Superior temporal gyrus (tissue), 1 donor: ENCODE results near the gene HDAC11.
A peak's percentile ranks its signal among the peaks of the same experiment; 100 is the strongest.
"Not testable (repeated sequence)": the region's sequence is repeated elsewhere in the genome, so short reads cannot be mapped to it uniquely, and the experiment has no call there.

Source experiments
- DNase-seq: peaks from one replicate; pipeline ENCODE4 v3.0.0-alpha.2; 2016; ENCODE audit errors: extremely low spot score

Gene HDAC11

GRCh38 chr3:13507247-13507569 is 27.1 kb downstream of the HDAC11 start:
- DNase-seq = no peak

GRCh38 chr3:13507570-13508339 is 27.6 kb downstream of the HDAC11 start:
- DNase-seq = no peak

GRCh38 chr3:13508496-13508895 is 28.4 kb downstream of the HDAC11 start:
- no peak for DNase-seq

- DNase-seq = no peak
These were observed 29.1 kb downstream of the HDAC11 start for GRCh38 chr3:13509059-13509815.

- DNase-seq = no peak
These were observed 29.7 kb downstream of the HDAC11 start for GRCh38 chr3:13509816-13510192.

GRCh38 chr3:13512451-13512850 is 32.3 kb downstream of the HDAC11 start:
- no peak for DNase-seq

- no peak for DNase-seq
These were observed 33.2 kb downstream of the HDAC11 start for GRCh38 chr3:13513051-13513912.

GRCh38 chr3:13513913-13514517 is 33.9 kb downstream of the HDAC11 start:
- DNase-seq = no peak

GRCh38 chr3:13514639-13515435 is 34.7 kb downstream of the HDAC11 start:
- DNase-seq = no peak

- no peak for DNase-seq
These were observed 36.0 kb downstream of the HDAC11 start for GRCh38 chr3:13515786-13516759.

- DNase-seq = no peak
These were observed 36.6 kb downstream of the HDAC11 start for GRCh38 chr3:13516760-13517135.

- DNase-seq = no peak
These were observed 37.3 kb downstream of the HDAC11 start for GRCh38 chr3:13517253-13517977.

- DNase-seq = peak; percentile 48
These were observed 38.4 kb downstream of the HDAC11 start for GRCh38 chr3:13518516-13518953.

- no peak for DNase-seq
These were observed 39.1 kb downstream of the HDAC11 start for GRCh38 chr3:13519006-13519791.

GRCh38 chr3:13520326-13520880 is 40.3 kb downstream of the HDAC11 start:
- DNase-seq = no peak

GRCh38 chr3:13521309-13521708 is 41.2 kb downstream of the HDAC11 start:
- DNase-seq = no peak

GRCh38 chr3:13521749-13522148 is 41.6 kb downstream of the HDAC11 start:
- DNase-seq = not testable (repeated sequence)

- no peak for DNase-seq
These were observed 42.1 kb downstream of the HDAC11 start for GRCh38 chr3:13522236-13522635.
